Calu3 (cell line): ENCODE measurements around the gene CSKMT. TPM values are rescaled to one million over a fixed set of nuclear protein-coding genes. Genes with fewer than 3 reads are reported as not detected.

Experiments
- BruUV-seq: library from RNA; stranded (reverse); fragments of 400-500 nt; replicated peaks from 2 replicates; lab custom pipeline; 2021; lab: Mats Ljungman, UMichigan
- CTCF ChIA-PET: fragments of 300-600 bp; sonication (Branson Sonifier 250); formaldehyde crosslinking; loops from one replicate; lab custom pipeline; 2022; ENCODE audit warnings: antibody characterized with exemption; lab: Charles Lee
- DNase-seq: peaks from one replicate; pipeline ENCODE4 v3.0.0; 2022
- H3K27ac Mint-ChIP-seq: one replicate; pipeline ENCODE4 v1.8.0; 2022; ENCODE audit warnings: mixed read lengths; ENCODE audit not compliant: unreplicated experiment
- H3K27me3 Mint-ChIP-seq: one replicate; pipeline ENCODE4 v1.8.0; 2022; ENCODE audit warnings: mixed read lengths; ENCODE audit not compliant: unreplicated experiment
- H3K36me3 Mint-ChIP-seq: one replicate; pipeline ENCODE4 v1.8.0; 2022; ENCODE audit warnings: mild to moderate bottlenecking, moderate library complexity, mixed read lengths; ENCODE audit not compliant: insufficient read depth, unreplicated experiment
- H3K4me1 Mint-ChIP-seq: one replicate; pipeline ENCODE4 v1.8.0; 2022; ENCODE audit warnings: mild to moderate bottlenecking, low read depth, mixed read lengths; ENCODE audit not compliant: unreplicated experiment
- H3K4me3 Mint-ChIP-seq: one replicate; pipeline ENCODE4 v1.8.0; 2022; ENCODE audit warnings: mild to moderate bottlenecking, low read depth, moderate library complexity, mixed read lengths; ENCODE audit not compliant: unreplicated experiment
- H3K9me3 Mint-ChIP-seq: one replicate; pipeline ENCODE4 v1.8.0; 2022; ENCODE audit warnings: low read depth, mixed read lengths; ENCODE audit not compliant: unreplicated experiment
- intact Hi-C: fragments of 100-400 bp; cut with micrococcal nuclease; formaldehyde crosslinking; loops from one replicate; pipeline ENCODE4 v1.10.0; 2022; ENCODE audit not compliant: unreplicated experiment
- total RNA-seq: library from RNA; stranded (reverse); gene quantifications from 2 replicates; pipeline ENCODE4 v1.2.3, GENCODE V29; 2022
- TF ChIP-seq, protein P1 (sequence below): fragments of 200-600 bp; IDR thresholded peaks from one replicate; pipeline ENCODE4 v1.8.0; 2022; ENCODE audit warnings: antibody characterized with exemption; ENCODE audit not compliant: unreplicated experiment

The CSKMT gene
- total RNA-seq, 1 experiment from 2014 or later, result 17.7 TPM

DNA sequence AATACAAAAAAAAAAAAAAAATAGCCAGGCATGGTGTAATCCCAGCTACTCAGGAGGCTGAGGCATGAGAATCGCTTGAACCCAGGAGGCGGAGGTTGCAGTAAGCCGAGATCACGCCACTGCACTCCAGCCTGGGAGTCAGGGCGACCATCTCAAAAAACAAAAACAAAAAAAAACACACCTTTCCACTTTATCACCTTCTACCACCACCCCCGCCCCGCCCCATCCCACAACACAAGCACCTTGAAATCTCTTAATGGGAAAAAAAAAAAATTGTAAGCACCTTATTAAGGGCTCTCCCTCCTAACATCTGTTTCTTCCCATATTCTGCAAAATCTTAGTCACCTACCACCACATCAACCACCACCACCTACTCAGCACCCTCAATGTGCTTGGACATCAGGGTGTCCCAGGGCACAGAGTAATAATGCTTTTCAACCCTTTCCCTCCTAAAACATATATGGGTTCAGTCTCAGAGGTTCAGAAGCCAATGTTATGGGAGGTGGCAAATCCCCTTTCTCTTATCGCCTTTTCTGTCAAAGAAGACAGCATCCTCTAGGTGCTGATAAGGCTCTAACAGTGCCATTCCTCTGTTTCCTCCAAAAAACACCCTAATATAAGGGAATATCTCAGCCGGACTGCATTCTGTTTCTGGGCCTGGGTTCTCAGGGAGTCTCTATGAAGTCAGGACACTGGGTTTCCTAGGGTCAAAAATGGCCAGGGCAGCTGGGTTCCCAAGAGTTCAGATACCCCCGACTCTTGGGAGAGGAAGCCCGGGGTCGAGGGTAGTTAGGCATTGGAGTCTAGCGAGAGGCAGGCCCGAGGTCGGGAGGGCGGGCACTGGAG, 12.7 kb upstream of the CSKMT start:
- CTCF ChIA-PET, result interaction anchor here (0.7 to 1.0 kb wide), 3 partner anchors 12 to 439 kb away, joined by 3 to 6 read pairs (median 3); partner anchors contain the start of genes C11orf98 and CSKMT
- peak overlapping the region; percentile 75 for H3K27ac Mint-ChIP-seq
- H3K9me3 Mint-ChIP-seq, result no peaks in the 10 kb centered on the region
- peaks cover 16% of the 10 kb centered on the region for H3K4me1 Mint-ChIP-seq
- intact Hi-C loops, result no loop called here
- no peak for DNase-seq
- H3K27me3 Mint-ChIP-seq, result no peaks in the 10 kb centered on the region
- H3K36me3 Mint-ChIP-seq, result peaks cover 29% of the 10 kb centered on the region
- TF ChIP-seq, protein P1, sequence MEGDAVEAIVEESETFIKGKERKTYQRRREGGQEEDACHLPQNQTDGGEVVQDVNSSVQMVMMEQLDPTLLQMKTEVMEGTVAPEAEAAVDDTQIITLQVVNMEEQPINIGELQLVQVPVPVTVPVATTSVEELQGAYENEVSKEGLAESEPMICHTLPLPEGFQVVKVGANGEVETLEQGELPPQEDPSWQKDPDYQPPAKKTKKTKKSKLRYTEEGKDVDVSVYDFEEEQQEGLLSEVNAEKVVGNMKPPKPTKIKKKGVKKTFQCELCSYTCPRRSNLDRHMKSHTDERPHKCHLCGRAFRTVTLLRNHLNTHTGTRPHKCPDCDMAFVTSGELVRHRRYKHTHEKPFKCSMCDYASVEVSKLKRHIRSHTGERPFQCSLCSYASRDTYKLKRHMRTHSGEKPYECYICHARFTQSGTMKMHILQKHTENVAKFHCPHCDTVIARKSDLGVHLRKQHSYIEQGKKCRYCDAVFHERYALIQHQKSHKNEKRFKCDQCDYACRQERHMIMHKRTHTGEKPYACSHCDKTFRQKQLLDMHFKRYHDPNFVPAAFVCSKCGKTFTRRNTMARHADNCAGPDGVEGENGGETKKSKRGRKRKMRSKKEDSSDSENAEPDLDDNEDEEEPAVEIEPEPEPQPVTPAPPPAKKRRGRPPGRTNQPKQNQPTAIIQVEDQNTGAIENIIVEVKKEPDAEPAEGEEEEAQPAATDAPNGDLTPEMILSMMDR, result no peak
- BruUV-seq, result TSS peak; percentile 73
- peak overlapping the region; percentile 93 for H3K4me3 Mint-ChIP-seq

DNA sequence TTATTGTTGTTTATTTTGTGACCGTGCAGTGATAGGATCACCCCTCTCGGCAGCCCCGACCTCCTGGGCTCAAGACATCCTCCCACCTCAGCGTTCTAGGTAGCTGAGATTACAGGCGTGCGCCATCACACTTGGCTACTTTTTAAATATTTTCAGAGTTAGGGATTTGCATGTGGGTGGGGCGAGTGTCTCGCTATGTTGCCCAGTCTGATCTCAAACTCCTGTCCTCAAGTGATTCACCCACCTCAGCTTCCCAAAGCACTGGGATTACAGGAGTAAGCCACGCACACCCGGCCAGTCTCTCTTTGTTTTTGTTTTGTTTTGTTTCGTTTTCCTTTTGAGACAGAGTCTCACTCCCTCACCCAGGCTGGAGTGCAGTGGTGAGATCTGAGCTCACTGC, 10.8 kb upstream of the CSKMT start:
- Mint-ChIP-seq H3K36me3 (peaks cover 13% of the 10 kb centered on the region), H3K27ac (no peak overlapping the region), H3K27me3 (no peaks in the 10 kb centered on the region), H3K4me3 (no peak overlapping the region), H3K9me3 (no peaks in the 10 kb centered on the region), H3K4me1 (peaks cover 16% of the 10 kb centered on the region)
- no TSS peak for BruUV-seq
- CTCF ChIA-PET, result no interaction called here
- intact Hi-C loops, result no loop called here
- TF ChIP-seq, protein P1, result no peak
- DNase-seq, result no peak

DNA sequence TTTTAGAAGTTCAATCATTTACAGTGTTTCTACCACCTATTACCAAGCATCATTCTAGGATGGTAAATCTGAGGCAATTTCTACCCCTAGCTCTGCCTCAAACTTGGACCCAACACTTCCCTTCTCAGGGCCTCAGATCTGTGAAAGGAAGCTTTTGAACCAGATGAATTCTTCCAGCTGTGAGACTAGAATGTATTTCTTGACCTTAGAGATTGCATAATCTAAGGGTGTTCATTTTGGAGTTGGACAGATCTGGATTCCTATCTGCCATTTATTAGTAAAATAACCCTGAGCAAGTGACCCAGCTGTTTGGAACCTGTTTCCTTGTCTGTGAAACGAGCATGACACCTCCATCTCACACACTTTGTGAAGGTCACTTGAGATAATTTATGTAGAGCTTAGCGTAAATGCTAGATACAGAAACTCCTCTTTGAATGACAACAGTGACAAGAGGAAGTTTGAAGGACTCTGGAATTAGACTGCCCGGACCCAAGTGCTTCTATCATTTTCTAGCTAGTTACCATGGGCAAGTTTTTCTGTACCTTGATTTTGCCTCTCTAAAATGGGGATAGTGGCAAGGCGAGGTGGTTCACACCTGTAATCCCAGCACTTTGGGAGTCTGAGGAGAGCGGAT, 8.2 kb upstream of the CSKMT start:
- H3K4me1 Mint-ChIP-seq, result peaks cover 16% of the 10 kb centered on the region
- H3K4me3 Mint-ChIP-seq, result no peak overlapping the region
- H3K27ac Mint-ChIP-seq, result no peak overlapping the region
- intact Hi-C loops, result no loop called here
- TF ChIP-seq, protein P1, result no peak
- BruUV-seq, result no TSS peak
- H3K9me3 Mint-ChIP-seq, result no peaks in the 10 kb centered on the region
- CTCF ChIA-PET, result interaction anchor here (0.6 to 0.7 kb wide), 3 partner anchors 11 to 1320 kb away, joined by 3 to 7 read pairs (median 3); partner anchors contain the start of gene TTC9C
- no peak for DNase-seq
- H3K36me3 Mint-ChIP-seq, result peaks cover 13% of the 10 kb centered on the region
- H3K27me3 Mint-ChIP-seq, result no peaks in the 10 kb centered on the region

DNA sequence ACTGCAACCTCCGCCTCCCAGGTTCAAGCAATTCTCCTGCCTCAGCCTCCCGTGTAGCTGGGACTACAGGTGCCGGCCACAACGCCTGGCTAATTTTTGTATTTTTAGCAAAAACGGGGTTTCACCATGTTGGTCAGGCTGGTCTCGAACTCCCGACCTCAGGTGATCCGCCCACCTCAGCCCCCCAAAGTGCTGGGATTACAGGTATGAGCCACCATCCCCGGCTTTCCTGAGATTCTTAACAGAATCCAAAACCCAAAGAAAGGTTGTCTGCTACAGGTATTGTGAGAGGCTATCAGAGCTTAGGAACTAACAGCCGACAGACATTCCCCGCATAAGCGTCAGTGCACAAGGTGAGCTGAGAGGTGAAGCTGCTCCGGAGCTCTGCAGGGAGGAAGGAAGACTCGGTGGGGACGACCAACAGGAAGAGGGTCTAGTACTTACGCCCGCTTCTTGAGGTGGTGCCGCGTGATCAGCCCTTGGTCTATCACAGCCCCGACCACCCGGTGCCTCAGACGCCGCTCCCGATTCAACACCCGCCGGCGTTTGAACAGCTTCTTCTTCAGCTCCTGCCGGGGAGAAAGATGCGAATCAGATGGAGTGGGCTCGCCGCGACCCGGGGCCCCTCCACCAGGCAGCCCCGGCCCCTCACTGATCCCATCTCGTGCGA, 572 bp upstream of the CSKMT start:
- H3K36me3 Mint-ChIP-seq, result peaks cover 62% of the 10 kb centered on the region
- H3K27me3 Mint-ChIP-seq, result no peaks in the 10 kb centered on the region
- TF ChIP-seq, protein P1, result no peak
- H3K9me3 Mint-ChIP-seq, result no peaks in the 10 kb centered on the region
- peaks cover 9% of the 10 kb centered on the region for H3K4me1 Mint-ChIP-seq
- peak overlapping the region; percentile 99 for H3K27ac Mint-ChIP-seq
- peak overlapping the region; percentile 91 for H3K4me3 Mint-ChIP-seq
- BruUV-seq, result TSS peak; percentile 39
- intact Hi-C loops, result no loop called here
- CTCF ChIA-PET, result interaction anchor here (0.8 to 2.0 kb wide), 4 partner anchors 12 to 91 kb away, joined by 3 to 6 read pairs (median 4); partner anchors contain the start of genes EEF1G, INTS5, MTA2 and TUT1
- DNase-seq, result peak; percentile 51
